Kidney (tissue), 14 donors: ENCODE measurements around the gene EIF5. TPM values are rescaled to one million over a fixed set of nuclear protein-coding genes. Genes with fewer than 3 reads are reported as not detected.

ENCODE experiments used
- DNase-seq, 5 donors: peaks; one replicate each; pipeline ENCODE4 v3.0.0-alpha.2; 2013 to 2020
- FAIRE-seq: peaks from 2 replicates; lab custom pipeline; 2012; peaks lifted over from hg19 to GRCh38; lab: Jason Lieb, UNC
- H3K27ac ChIP-seq, 2 donors: one replicate each; pipeline ENCODE4 v1.7.0; 2013; ENCODE audit warnings: low read depth in 2 of 2, low read length in 2 of 2, inconsistent platforms in 1 of 2
- H3K27me3 ChIP-seq: one replicate; pipeline ENCODE4 v1.7.1; 2013; ENCODE audit warnings: low read length, inconsistent platforms; ENCODE audit not compliant: control insufficient read depth, insufficient read depth
- H3K36me3 ChIP-seq, 3 donors: one replicate each; pipeline versions ENCODE4 v1.7.0 to v1.7.1; 2013; ENCODE audit warnings: low read length in 3 of 3, control low read depth in 1 of 3, inconsistent platforms in 1 of 3; ENCODE audit not compliant: insufficient read depth in 3 of 3, control insufficient read depth in 2 of 3
- H3K4me1 ChIP-seq, 3 donors: one replicate each; pipeline versions ENCODE4 v1.7.0 to v1.7.1; 2013; ENCODE audit warnings: low read length in 3 of 3, inconsistent platforms in 1 of 3, low read depth in 1 of 3; ENCODE audit not compliant: control insufficient read depth in 2 of 3, insufficient read depth in 2 of 3
- H3K4me3 ChIP-seq, 3 donors: one replicate each; pipeline versions ENCODE4 v1.7.0 to v1.8.1; 2013; ENCODE audit warnings: low read length in 3 of 3, control low read depth in 1 of 3, inconsistent platforms in 1 of 3
- H3K9ac ChIP-seq, 3 donors: one replicate each; pipeline versions ENCODE4 v1.7.0 to v1.7.1; 2013; ENCODE audit warnings: low read length in 3 of 3, control low read depth in 1 of 3, inconsistent platforms in 1 of 3
- H3K9me3 ChIP-seq, 3 donors: one replicate each; pipeline versions ENCODE4 v1.7.0 to v1.7.1; 2013; ENCODE audit warnings: low read length in 3 of 3, control low read depth in 1 of 3, inconsistent platforms in 1 of 3; ENCODE audit not compliant: control insufficient read depth in 2 of 3, insufficient read depth in 1 of 3
- CTCF ChIP-seq: IDR thresholded peaks from 3 replicates; pipeline ENCODE4 v1.5.1; 2012; ENCODE audit warnings: mild to moderate bottlenecking, moderate library complexity, borderline replicate concordance; ENCODE audit not compliant: insufficient read depth; ENCODE audit errors: extremely low read depth
- intact Hi-C: fragments of 100-400 bp; cut with DNase I; formaldehyde crosslinking; loops from one replicate; pipeline ENCODE4 v1.11.1; 2022
- polyA plus RNA-seq: library from polyadenylated mRNA; stranded (reverse); fragments of 350-450 nt; fragmentation: Illumina TruSeq; extraction: RNeasy Lipid Tissue Mini Kit (QIAGEN cat#74804); gene quantifications from one replicate; pipeline ENCODE4 v1.2.3, GENCODE V29; 2014; ENCODE audit warnings: low read depth, low replicate concordance; ENCODE audit not compliant: insufficient read depth
- total RNA-seq: library from RNA; stranded (reverse); fragmentation: NEBNext Ultra II Directional; extraction: Animal tissue kit (Norgen Biotek cat#: 25700); gene quantifications from one replicate; pipeline ENCODE4 v1.2.1, GENCODE V29; 2021
- donor health status: control.
- donor health status: control.
- donor health status: control.
- donor health status: control.
- donor health status: control.
- donor health status: DM: yes; HTN: yes; CAD: no.
- donor health status: Normal renal cell carcinoma (clear cell type).

EIF5 gene
- total and polyA plus RNA-seq, 2 donors from 2014 or later = 91.2 to 229 TPM

- H3K4me1 ChIP-seq = peaks cover 0 to 18% (median 7%) of the 10 kb centered on the region in 3 donors
- intact Hi-C loops = no loop called here
- no peak for FAIRE-seq
Observed at GRCh38 chr14:103386713-103387329, 52.8 kb downstream of the EIF5 start.

GRCh38 chr14:103388664-103389063 is 54.6 kb downstream of the EIF5 start:
- TF ChIP-seq CTCF = no peak
- no peaks in the 10 kb centered on the region for H3K9me3 ChIP-seq
- intact Hi-C loops = no loop called here
- no peak overlapping the region for H3K27ac ChIP-seq
- no peak for DNase-seq
- H3K4me1 ChIP-seq = peaks cover 0 to 25% (median 7%) of the 10 kb centered on the region in 3 donors
- no peak overlapping the region for H3K9ac ChIP-seq
- FAIRE-seq = no peak
- H3K27me3 ChIP-seq = no peaks in the 10 kb centered on the region
- peak overlapping the region in 1 of 3 donors; percentile 8 for H3K4me3 ChIP-seq
- H3K36me3 ChIP-seq = no peaks in the 10 kb centered on the region

More at GRCh38 chr14:103386713-103387329, 52.8 kb downstream of the EIF5 start:
- H3K36me3 ChIP-seq = no peaks in the 10 kb centered on the region
- DNase-seq = peak in 1 of 5 donors; percentile 36
- H3K27me3 ChIP-seq = no peaks in the 10 kb centered on the region
- no peaks in the 10 kb centered on the region for H3K9me3 ChIP-seq
- peak overlapping the region; percentile 98 for H3K27ac ChIP-seq
- peak overlapping the region; percentile 84 to 98 (median 95) for H3K4me3 ChIP-seq
- no peak for TF ChIP-seq CTCF
- peak overlapping the region; percentile 67 to 94 (median 88) for H3K9ac ChIP-seq

- H3K9ac ChIP-seq = no peak overlapping the region
- no peak for DNase-seq
- H3K36me3 ChIP-seq = no peaks in the 10 kb centered on the region
- TF ChIP-seq CTCF = no peak
- H3K27ac ChIP-seq = no peak overlapping the region
- no peaks in the 10 kb centered on the region for H3K27me3 ChIP-seq
- peaks cover 0 to 29% (median 6%) of the 10 kb centered on the region in 3 donors for H3K4me1 ChIP-seq
- no peak for FAIRE-seq
- H3K9me3 ChIP-seq = no peaks in the 10 kb centered on the region
- no peak overlapping the region for H3K4me3 ChIP-seq
- intact Hi-C loops = no loop called here
Observed at GRCh38 chr14:103390605-103391004, 56.6 kb downstream of the EIF5 start.
